GM13977 (cell line): ENCODE measurements around the gene SHANK3.

Source experiments
- DNase-seq: peaks from one replicate; pipeline ENCODE4 v3.0.0; 2012; ENCODE audit warnings: low spot score
- CTCF ChIP-seq: IDR thresholded peaks from 2 replicates; pipeline ENCODE4 v1.5.1; 2012; ENCODE audit warnings: mild to moderate bottlenecking, control low read depth; ENCODE audit not compliant: insufficient read depth; ENCODE audit errors: extremely low read depth, missing control alignments
- in situ Hi-C: fragments of 300-500 bp; cut with MboI; formaldehyde crosslinking; loops from one replicate; pipeline ENCODE4 v1.12.0; 2022; ENCODE audit warnings: low sequenced_read_pairs, low pct_unique_long_range_greater_than_20kb, mixed read lengths, inconsistent platforms; ENCODE audit not compliant: unreplicated experiment

The SHANK3 gene

DNA sequence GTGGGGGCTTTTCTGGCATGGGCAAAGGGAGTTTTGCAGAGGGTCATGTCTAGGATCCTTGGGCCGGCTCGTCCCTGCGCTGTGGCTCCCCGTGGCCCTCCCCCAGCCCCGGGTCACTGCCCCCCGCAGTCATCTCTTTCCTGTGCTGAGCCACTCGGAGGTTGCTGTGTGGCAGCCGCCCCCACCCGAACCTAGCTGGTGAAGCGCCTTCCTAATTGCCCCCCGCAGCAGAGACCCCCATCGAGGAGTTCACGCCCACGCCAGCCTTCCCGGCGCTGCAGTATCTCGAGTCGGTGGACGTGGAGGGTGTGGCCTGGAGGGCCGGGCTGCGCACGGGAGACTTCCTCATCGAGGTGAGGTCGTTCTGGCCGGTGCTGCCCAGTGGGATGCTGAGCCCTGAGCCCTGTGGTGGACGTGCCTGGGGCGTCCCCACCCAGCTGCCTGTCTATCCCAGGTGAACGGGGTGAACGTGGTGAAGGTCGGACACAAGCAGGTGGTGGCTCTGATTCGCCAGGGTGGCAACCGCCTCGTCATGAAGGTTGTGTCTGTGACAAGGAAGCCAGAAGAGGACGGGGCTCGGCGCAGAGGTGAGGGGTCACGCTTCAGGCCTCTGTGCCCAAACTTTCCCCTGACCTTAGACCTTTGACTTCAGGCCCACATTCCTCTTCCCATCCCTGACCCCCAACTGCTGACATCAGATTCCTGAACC is 32.0 kb downstream of the SHANK3 start:
- in situ Hi-C loops = no loop called here
- no peak for TF ChIP-seq CTCF
- no peak for DNase-seq

DNA sequence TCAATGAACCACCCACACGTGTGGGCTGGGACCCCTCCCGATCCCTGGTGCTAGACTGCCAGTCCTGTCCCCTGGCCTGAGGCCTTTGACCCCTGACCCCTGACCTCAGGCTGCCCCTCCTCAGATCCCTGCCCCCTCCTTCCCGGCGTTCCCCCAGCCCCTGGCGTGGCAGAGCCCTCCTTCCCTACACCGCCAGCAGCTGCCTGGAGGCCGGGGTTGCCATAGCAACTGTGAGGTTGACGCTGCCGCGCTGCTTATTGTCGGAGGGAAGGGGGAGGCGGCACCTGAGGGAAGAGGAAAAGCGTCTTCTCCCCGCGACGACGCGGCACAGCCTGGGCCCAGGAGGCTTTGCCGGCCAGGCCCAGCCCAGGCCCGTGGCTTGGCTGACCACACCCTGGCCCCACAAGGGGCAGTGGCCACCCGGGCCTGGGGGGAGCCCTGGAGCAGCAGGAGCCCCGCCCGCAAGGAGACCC is 32.6 kb downstream of the SHANK3 start:
- DNase-seq = no peak
- in situ Hi-C loops = no loop called here
- no peak for TF ChIP-seq CTCF

DNA sequence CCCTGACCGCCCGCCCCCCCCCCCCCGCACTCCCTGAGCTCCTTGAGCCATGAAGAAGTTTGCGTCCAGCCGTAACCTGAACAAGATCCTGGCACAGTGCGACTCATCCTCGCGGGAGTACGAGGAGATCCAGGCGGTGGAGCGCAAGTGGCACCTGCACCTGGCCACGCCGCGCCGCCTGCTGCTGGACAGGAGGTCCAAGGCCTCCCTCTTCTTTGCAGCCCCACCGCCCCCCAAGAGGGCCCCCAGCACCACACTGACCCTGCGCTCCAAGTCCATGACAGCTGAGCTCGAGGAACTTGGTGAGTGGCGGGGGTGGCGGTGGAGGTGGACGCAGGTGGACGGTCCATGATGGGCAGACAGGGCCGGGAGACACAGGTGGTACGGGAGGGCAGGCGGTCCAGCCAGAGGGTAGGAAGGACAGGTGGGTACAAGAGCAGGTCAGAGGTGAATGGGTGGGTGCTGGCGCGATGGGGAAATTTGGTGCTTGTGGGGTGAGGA is 33.3 kb downstream of the SHANK3 start:
- no peak for DNase-seq
- TF ChIP-seq CTCF = no peak
- in situ Hi-C loops = no loop called here

DNA sequence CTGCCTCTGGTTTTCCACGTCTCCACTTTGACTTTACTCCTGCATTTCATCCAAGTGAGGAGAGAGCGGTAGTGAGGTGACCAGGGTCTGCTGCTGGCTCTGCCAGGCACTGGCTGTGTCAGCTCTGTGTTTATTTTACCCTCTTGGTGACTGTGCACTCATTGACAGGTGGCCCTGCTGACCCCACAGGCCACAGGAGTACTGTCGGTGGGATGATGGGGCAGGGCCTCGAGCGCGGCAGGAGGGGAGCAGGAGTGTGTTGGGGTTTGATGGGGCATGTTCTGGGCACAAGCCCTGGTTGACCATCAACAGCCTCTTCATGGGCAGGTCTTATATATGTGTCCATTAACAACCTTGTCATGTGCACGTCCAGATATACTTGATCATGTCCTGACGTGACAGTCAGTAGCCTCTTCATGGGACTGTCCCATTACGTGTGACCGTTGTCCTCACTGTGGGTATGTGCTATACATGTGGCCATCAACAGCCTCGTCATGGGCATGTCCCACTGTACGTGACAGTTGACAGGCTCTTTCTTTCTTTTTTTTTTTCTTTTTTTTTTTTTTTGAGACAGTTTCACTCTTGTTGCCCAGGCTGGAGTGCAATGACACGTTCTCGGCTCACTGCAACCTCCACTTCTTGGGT is 34.0 kb downstream of the SHANK3 start:
- in situ Hi-C loops = no loop called here
- DNase-seq = no peak
- TF ChIP-seq CTCF = no peak

- in situ Hi-C loops = no loop called here
- no peak for TF ChIP-seq CTCF
- DNase-seq = no peak
Observed at GRCh38 chr22:50708474-50708873, 35.9 kb downstream of the SHANK3 start.

DNA sequence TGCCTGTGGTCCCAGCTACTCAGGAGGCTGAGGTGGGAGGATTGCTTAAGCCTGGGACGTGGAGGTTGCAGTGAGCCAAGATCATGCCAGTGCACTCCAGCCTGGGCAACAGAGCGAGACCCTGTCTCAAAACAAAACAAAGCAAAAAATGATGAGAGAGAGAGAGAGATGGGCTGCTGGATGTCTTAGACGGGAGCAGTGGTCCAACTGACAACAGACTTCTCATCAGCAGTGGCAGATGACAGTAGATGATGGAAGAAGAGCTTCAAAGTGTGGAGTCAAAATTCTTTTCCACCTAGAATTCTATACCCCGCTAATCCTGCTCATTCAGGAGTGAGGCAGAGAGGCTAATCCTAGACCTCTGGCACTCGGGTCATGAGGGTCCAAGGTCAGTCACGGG is 36.4 kb downstream of the SHANK3 start:
- no peak for TF ChIP-seq CTCF
- in situ Hi-C loops = no loop called here
- DNase-seq = no peak
